Measurements from ENCODE around the gene CADM3. TPM values are rescaled to one million over a fixed set of nuclear protein-coding genes. Genes with fewer than 3 reads are reported as not detected.

Gene CADM3, protein sequence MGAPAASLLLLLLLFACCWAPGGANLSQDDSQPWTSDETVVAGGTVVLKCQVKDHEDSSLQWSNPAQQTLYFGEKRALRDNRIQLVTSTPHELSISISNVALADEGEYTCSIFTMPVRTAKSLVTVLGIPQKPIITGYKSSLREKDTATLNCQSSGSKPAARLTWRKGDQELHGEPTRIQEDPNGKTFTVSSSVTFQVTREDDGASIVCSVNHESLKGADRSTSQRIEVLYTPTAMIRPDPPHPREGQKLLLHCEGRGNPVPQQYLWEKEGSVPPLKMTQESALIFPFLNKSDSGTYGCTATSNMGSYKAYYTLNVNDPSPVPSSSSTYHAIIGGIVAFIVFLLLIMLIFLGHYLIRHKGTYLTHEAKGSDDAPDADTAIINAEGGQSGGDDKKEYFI
- total RNA-seq (ENCODE audit: unreplicated experiment), result 4.0 TPM
- long read RNA-seq, result 0 reads

DNA sequence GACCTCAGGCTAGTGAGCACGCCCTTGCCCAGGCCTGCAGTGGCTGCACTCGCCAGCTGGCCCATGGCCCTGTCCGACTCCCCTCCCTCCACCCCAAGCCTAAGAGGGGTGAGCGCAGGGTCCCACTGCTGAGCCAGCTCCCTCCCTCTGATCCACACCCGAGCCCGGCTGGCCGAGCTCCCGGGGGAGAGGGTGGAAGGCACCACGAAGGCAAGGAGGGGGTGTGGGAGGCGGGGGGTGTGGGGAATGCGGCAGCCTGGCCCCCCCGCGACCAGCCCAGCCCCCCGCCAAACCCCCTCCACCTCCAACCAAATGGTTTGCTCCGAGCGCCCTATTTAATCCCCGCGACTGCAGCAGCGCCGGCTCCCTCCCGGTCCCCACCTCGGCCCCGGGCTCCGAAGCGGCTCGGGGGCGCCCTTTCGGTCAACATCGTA, at the start of gene CADM3:
Gene CADM3, plus strand, starts transcription at position 362 of the 434 bp plus-strand sequence. CDS start 151 bp downstream, outside the sequence.
- no peak within 1 kb of the TSS for H3K27ac Mint-ChIP-seq (ENCODE audit: unreplicated experiment)
- H3K36me3 Mint-ChIP-seq (ENCODE audit: low read depth, unreplicated experiment), result peaks cover 11% of the 10 kb centered on the region
- peaks cover 17% of the 10 kb centered on the region for H3K27me3 Mint-ChIP-seq (ENCODE audit: unreplicated experiment)
- H3K9me3 Mint-ChIP-seq (ENCODE audit: unreplicated experiment), result peaks cover 4% of the 10 kb centered on the region
- peaks cover 11% of the 10 kb centered on the region for H3K4me1 Mint-ChIP-seq (ENCODE audit: unreplicated experiment)
- peak within 1 kb of the TSS; percentile 95 for H3K4me3 Mint-ChIP-seq (ENCODE audit: unreplicated experiment)
- TF ChIP-seq CTCF (IDR thresholded peaks at IDR 0.05; ENCODE audit: unreplicated experiment), result no peak
- no peak for DNase-seq (ENCODE audit: low spot score)

- Mint-ChIP-seq H3K4me3 (ENCODE audit: unreplicated experiment) (no peak overlapping the region), H3K4me1 (ENCODE audit: unreplicated experiment) (peaks cover 17% of the 10 kb centered on the region), H3K36me3 (ENCODE audit: low read depth, unreplicated experiment) (peaks cover 8% of the 10 kb centered on the region), H3K27me3 (ENCODE audit: unreplicated experiment) (no peaks in the 10 kb centered on the region), H3K9me3 (ENCODE audit: unreplicated experiment) (no peaks in the 10 kb centered on the region), H3K27ac (ENCODE audit: unreplicated experiment) (no peak overlapping the region)
- TF ChIP-seq CTCF (IDR thresholded peaks at IDR 0.05; ENCODE audit: unreplicated experiment), result no peak
- DNase-seq (ENCODE audit: low spot score), result no peak
These were observed 49.3 kb upstream of the CADM3 start for GRCh38 chr1:159122005-159122621.

GRCh38 chr1:159123587-159123986, 47.8 kb upstream of the CADM3 start:
- no peaks in the 10 kb centered on the region for H3K9me3 Mint-ChIP-seq (ENCODE audit: unreplicated experiment)
- no peak for DNase-seq (ENCODE audit: low spot score)
- TF ChIP-seq CTCF (IDR thresholded peaks at IDR 0.05; ENCODE audit: unreplicated experiment), result no peak
- H3K36me3 Mint-ChIP-seq (ENCODE audit: low read depth, unreplicated experiment), result peaks cover 8% of the 10 kb centered on the region
- no peaks in the 10 kb centered on the region for H3K27me3 Mint-ChIP-seq (ENCODE audit: unreplicated experiment)
- no peak overlapping the region for H3K4me3 Mint-ChIP-seq (ENCODE audit: unreplicated experiment)
- no peak overlapping the region for H3K27ac Mint-ChIP-seq (ENCODE audit: unreplicated experiment)
- peaks cover 17% of the 10 kb centered on the region for H3K4me1 Mint-ChIP-seq (ENCODE audit: unreplicated experiment)

GRCh38 chr1:159132271-159132881, 39.0 kb upstream of the CADM3 start:
- no peaks in the 10 kb centered on the region for H3K36me3 Mint-ChIP-seq (ENCODE audit: low read depth, unreplicated experiment)
- peaks cover 15% of the 10 kb centered on the region for H3K4me1 Mint-ChIP-seq (ENCODE audit: unreplicated experiment)
- peak; percentile 91 for TF ChIP-seq CTCF (IDR thresholded peaks at IDR 0.05; ENCODE audit: unreplicated experiment)
- no peak overlapping the region for H3K4me3 Mint-ChIP-seq (ENCODE audit: unreplicated experiment)
- H3K9me3 Mint-ChIP-seq (ENCODE audit: unreplicated experiment), result no peaks in the 10 kb centered on the region
- H3K27ac Mint-ChIP-seq (ENCODE audit: unreplicated experiment), result no peak overlapping the region
- DNase-seq (ENCODE audit: low spot score), result peak; percentile 78
- no peaks in the 10 kb centered on the region for H3K27me3 Mint-ChIP-seq (ENCODE audit: unreplicated experiment)
